Activated T-cell treated with anti-CD3 and anti-CD28 coated beads, Interleukin-2, amount 50 U/mL, for 72 hours (primary cell): ENCODE results near the gene MED26. TPM values are rescaled to one million over a fixed set of nuclear protein-coding genes. Genes with fewer than 3 reads are reported as not detected.

Source experiments
- ATAC-seq, 2 donors: fragments of 150-1000 bp; cut with Tn5 transposase; replicated peaks in 1 of 2; 2 replicates each; pipeline ENCODE4 v1.10.0; 2021; ENCODE audit warnings: moderate library complexity in 2 of 2, mild to moderate bottlenecking in 1 of 2
- DNase-seq, 2 donors: peaks; one replicate each; pipeline ENCODE4 v3.0.0; 2021 to 2022; ENCODE audit warnings: mixed read lengths in 1 of 2
- H3K27ac Mint-ChIP-seq: one replicate; pipeline ENCODE4 v1.8.0; 2022; ENCODE audit warnings: mild to moderate bottlenecking, moderate library complexity, mixed read lengths
- H3K27me3 Mint-ChIP-seq: one replicate; pipeline ENCODE4 v1.8.0; 2022; ENCODE audit warnings: low read depth, mixed read lengths
- H3K36me3 Mint-ChIP-seq, 2 donors: one replicate each; pipeline ENCODE4 v1.8.0; 2022; ENCODE audit warnings: mixed read lengths in 2 of 2, mild to moderate bottlenecking in 1 of 2; ENCODE audit not compliant: insufficient read depth in 2 of 2
- H3K4me1 Mint-ChIP-seq: one replicate; pipeline ENCODE4 v1.8.0; 2022; ENCODE audit warnings: low read depth, mixed read lengths
- H3K4me3 Mint-ChIP-seq, 2 donors: one replicate each; pipeline ENCODE4 v1.8.0; 2022; ENCODE audit warnings: mild to moderate bottlenecking in 2 of 2, mixed read lengths in 2 of 2, moderate library complexity in 2 of 2
- H3K9me3 Mint-ChIP-seq, 2 donors: one replicate each; pipeline ENCODE4 v1.8.0; 2022; ENCODE audit warnings: mixed read lengths in 2 of 2
- total RNA-seq, 2 donors: library from RNA; stranded (reverse); gene quantifications; one replicate each; pipeline ENCODE4 v1.2.3, GENCODE V29; 2022

Gene MED26
- total RNA-seq, 2 donors from 2014 or later = 18.6 to 20.2 TPM

GRCh38 chr19:16579381-16579780 is 48.6 kb downstream of the MED26 start:
- H3K27me3 Mint-ChIP-seq = no peaks in the 10 kb centered on the region
- peak overlapping the region; percentile 56 for H3K27ac Mint-ChIP-seq
- H3K36me3 Mint-ChIP-seq = peaks cover 0 to 2% of the 10 kb centered on the region in 2 donors
- H3K4me1 Mint-ChIP-seq = peaks cover 54% of the 10 kb centered on the region
- no peak for ATAC-seq
- DNase-seq = no peak
- H3K4me3 Mint-ChIP-seq = no peak overlapping the region
- H3K9me3 Mint-ChIP-seq = no peaks in the 10 kb centered on the region

- DNase-seq (no peak), ATAC-seq (no peak)
- peaks cover 0 to 4% of the 10 kb centered on the region in 2 donors for H3K36me3 Mint-ChIP-seq
- no peaks in the 10 kb centered on the region for H3K9me3 Mint-ChIP-seq
- no peak overlapping the region for H3K27ac Mint-ChIP-seq
- no peaks in the 10 kb centered on the region for H3K27me3 Mint-ChIP-seq
- H3K4me1 Mint-ChIP-seq = peaks cover 54% of the 10 kb centered on the region
- no peak overlapping the region for H3K4me3 Mint-ChIP-seq
These were observed 50.4 kb downstream of the MED26 start for GRCh38 chr19:16577531-16577985.

- Mint-ChIP-seq H3K27me3 (no peaks in the 10 kb centered on the region), H3K27ac (no peak overlapping the region), H3K4me1 (peaks cover 49% of the 10 kb centered on the region), H3K36me3 (peaks cover 3 to 6% of the 10 kb centered on the region in 2 donors), H3K4me3 (no peak overlapping the region), H3K9me3 (no peaks in the 10 kb centered on the region)
- ATAC-seq (no peak), DNase-seq (no peak)
These were observed 51.1 kb downstream of the MED26 start for GRCh38 chr19:16576690-16577530.

DNA sequence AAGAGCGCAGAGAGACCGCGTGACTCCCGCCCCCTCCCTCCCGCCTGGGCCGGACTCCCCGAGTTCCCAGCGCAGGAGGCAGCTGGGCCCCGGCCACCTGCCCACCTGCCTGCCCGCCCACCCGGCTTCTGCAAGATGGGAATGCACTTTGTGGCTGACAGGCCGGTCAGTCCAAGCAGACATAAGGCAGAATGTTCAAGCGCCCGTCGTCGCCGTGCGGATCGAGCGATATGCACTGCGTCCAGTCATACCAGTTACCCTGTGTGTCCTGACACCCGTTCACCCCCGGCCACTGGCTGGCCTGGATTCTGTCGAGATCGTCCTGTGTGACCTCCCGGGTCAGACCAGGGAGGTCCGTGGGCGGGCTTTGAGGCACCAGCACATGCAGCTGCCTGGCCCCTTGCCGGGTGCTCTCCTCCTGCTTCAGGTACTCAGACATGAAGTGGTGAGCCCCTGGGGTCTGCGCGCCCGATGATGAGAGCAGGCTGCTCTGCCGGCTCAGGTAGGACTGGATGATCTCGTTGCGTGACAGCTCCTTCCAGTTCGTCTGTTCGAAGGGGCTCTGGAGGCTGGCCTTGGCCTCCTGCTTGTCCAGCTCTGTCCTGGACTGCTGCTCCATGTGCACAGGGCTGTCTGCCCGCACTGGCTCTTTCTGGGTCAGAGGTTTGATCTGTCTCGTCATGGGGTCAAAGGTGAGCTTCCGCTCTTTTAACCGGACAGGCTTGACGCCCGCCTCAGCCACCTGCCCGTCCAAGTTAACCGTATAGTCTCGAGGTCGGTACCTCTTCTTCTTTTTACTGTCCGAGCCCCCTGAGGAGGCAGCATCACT is 51.9 kb downstream of the MED26 start:
- Mint-ChIP-seq H3K4me3 (no peak overlapping the region), H3K9me3 (no peaks in the 10 kb centered on the region), H3K27me3 (no peaks in the 10 kb centered on the region), H3K4me1 (peaks cover 52% of the 10 kb centered on the region), H3K27ac (no peak overlapping the region), H3K36me3 (peaks cover 3 to 4% of the 10 kb centered on the region in 2 donors)
- DNase-seq (no peak), ATAC-seq (no peak)

DNA sequence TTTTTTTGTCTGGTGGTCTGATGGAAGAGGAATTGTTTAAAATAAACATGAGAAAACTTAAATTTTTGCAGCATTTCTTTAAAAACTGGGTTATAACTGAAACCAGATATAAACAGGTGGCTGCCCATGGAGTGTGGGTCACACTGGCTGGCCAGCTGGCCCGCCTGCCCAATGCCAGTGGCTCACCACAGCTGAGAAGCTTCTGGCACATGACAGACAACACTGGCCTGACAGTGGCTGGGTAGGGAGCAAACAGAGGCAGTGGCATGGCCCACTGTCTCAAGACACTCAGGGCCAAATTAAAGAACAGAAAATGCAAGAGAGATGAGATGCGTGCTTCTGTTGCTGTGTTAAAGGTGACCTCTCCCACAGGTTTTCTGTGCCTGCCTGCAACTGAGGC is 52.7 kb downstream of the MED26 start:
- Mint-ChIP-seq H3K36me3 (peaks cover 3 to 4% of the 10 kb centered on the region in 2 donors), H3K4me1 (peaks cover 55% of the 10 kb centered on the region)

DNA sequence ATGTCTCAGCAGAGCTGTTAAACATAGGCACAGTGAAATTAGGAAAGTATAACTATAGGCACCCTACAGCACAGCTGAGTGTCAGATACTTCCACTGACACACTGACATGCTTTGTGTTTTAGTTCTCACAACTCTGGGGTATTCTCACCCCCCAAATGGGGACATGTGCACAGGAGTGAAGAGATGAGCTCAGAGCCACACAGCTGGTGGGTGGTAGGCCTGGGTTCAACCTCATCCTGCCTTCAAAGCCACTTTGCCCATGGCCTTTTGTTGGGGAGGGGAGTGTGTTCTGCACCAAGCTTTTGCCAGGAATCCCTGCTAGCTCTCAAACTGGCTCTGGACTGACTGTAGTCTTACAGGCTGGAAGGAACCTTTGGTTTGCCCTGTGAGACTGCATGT is 54.1 kb downstream of the MED26 start:
- DNase-seq = no peak
- Mint-ChIP-seq H3K27ac (peak overlapping the region; percentile 71), H3K9me3 (no peaks in the 10 kb centered on the region), H3K36me3 (peaks cover 4 to 6% of the 10 kb centered on the region in 2 donors), H3K27me3 (no peaks in the 10 kb centered on the region), H3K4me3 (peak overlapping the region; percentile 89 to 91), H3K4me1 (peaks cover 56% of the 10 kb centered on the region)
- ATAC-seq = no peak

More for the DNA sequence above, 52.7 kb downstream of the MED26 start:
- Mint-ChIP-seq H3K9me3 (no peaks in the 10 kb centered on the region), H3K27me3 (no peaks in the 10 kb centered on the region), H3K4me3 (peak overlapping the region in 1 of 2 donors; percentile 8), H3K27ac (peak overlapping the region; percentile 76)
- DNase-seq (no peak), ATAC-seq (no peak)

GRCh38 chr19:16573296-16573695 is 54.7 kb downstream of the MED26 start:
- H3K27me3 Mint-ChIP-seq = no peaks in the 10 kb centered on the region
- DNase-seq (no peak), ATAC-seq (no peak)
- H3K36me3 Mint-ChIP-seq = peaks cover 4 to 6% of the 10 kb centered on the region in 2 donors
- H3K4me3 Mint-ChIP-seq = peak overlapping the region; percentile 89 to 91
- no peaks in the 10 kb centered on the region for H3K9me3 Mint-ChIP-seq
- H3K4me1 Mint-ChIP-seq = peaks cover 62% of the 10 kb centered on the region
- peak overlapping the region; percentile 91 for H3K27ac Mint-ChIP-seq

- Mint-ChIP-seq H3K27ac (peak within 1 kb of the TSS; percentile 91), H3K4me1 (peaks cover 63% of the 10 kb centered on the region), H3K4me3 (peak within 1 kb of the TSS; percentile 95 to 96), H3K27me3 (no peaks in the 10 kb centered on the region), H3K9me3 (no peaks in the 10 kb centered on the region), H3K36me3 (peaks cover 6% of the 10 kb centered on the region in 2 donors)
- ATAC-seq = peak; percentile 96 to 98
- DNase-seq = peak; percentile 94
These were observed 55.4 kb downstream of the MED26 start, which contains the start of gene SLC35E1 for GRCh38 chr19:16572332-16573211. Gene SLC35E1, minus strand, starts transcription at chr19:16572415. Its CDS starts 51 bp downstream, at chr19:16572364.

DNA sequence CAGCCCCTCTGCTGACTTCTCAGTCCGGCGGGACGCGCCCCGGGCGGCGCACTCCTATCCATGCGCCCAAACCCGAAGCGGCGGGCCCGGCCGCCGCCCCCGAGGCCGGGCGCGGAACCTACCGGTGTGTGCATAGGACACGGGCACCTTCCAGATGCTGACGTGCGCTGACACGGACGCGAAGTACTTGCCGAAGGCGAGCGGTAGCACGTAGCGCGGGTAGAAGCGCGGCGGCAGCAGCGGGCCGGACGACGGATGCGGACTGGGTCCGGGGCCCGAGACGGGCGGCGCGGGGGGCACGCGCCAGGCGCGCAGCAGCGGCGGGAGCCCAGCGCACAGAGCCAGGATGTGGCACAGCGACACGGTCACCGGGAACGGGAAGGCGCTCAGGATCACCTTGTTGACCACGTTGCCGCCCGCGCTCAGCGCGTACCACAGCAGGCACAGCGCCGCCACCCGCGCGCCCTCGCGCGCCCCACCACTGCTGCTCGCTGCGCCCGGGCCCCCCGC is 56.1 kb downstream of the MED26 start:
- peak; percentile 54 to 55 for ATAC-seq
- Mint-ChIP-seq H3K36me3 (peaks cover 6 to 7% of the 10 kb centered on the region in 2 donors), H3K9me3 (no peaks in the 10 kb centered on the region), H3K4me1 (peaks cover 64% of the 10 kb centered on the region), H3K27ac (peak overlapping the region; percentile 70), H3K27me3 (no peaks in the 10 kb centered on the region), H3K4me3 (peak overlapping the region; percentile 95 to 96)
- DNase-seq = peak; percentile 58 to 65

DNA sequence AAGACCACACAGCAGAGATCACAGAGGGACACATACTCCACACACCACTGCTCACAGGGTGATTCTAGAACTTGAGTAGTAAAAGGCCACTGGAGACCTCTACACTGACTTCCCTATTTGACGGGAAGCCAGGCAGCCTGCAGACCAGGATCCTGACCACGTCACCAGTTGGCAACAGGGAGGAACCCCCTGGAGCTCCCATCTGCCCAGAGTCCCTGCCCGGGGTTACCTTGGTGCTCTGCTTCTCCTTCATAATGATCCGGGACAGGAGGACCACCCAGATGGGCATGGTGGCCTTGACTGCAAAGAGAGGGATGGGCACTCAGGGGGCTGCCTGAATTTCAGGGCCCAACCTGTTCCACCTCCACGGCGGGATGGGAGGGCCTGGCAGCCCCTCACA is 56.7 kb downstream of the MED26 start:
- ATAC-seq (no peak), DNase-seq (no peak)
- Mint-ChIP-seq H3K9me3 (no peaks in the 10 kb centered on the region), H3K4me1 (peaks cover 70% of the 10 kb centered on the region), H3K27ac (peak overlapping the region; percentile 65), H3K27me3 (no peaks in the 10 kb centered on the region), H3K36me3 (peaks cover 9 to 13% of the 10 kb centered on the region in 2 donors), H3K4me3 (peak overlapping the region; percentile 95 to 96)

GRCh38 chr19:16569609-16570320 is 58.2 kb downstream of the MED26 start:
- ATAC-seq (no peak), DNase-seq (no peak)
- H3K27me3 Mint-ChIP-seq = no peaks in the 10 kb centered on the region
- no peaks in the 10 kb centered on the region for H3K9me3 Mint-ChIP-seq
- H3K27ac Mint-ChIP-seq = peak overlapping the region; percentile 79
- peak overlapping the region in 1 of 2 donors; percentile 20 for H3K4me3 Mint-ChIP-seq
- peaks cover 12 to 17% of the 10 kb centered on the region in 2 donors for H3K36me3 Mint-ChIP-seq
- peaks cover 68% of the 10 kb centered on the region for H3K4me1 Mint-ChIP-seq
